Medulla oblongata (tissue), 1 donor: ENCODE results near the gene EVL.

Experiments
- DNase-seq: peaks from one replicate; pipeline ENCODE4 v3.0.0-alpha.2; 2015; ENCODE audit errors: extremely low spot score

The EVL gene

DNA sequence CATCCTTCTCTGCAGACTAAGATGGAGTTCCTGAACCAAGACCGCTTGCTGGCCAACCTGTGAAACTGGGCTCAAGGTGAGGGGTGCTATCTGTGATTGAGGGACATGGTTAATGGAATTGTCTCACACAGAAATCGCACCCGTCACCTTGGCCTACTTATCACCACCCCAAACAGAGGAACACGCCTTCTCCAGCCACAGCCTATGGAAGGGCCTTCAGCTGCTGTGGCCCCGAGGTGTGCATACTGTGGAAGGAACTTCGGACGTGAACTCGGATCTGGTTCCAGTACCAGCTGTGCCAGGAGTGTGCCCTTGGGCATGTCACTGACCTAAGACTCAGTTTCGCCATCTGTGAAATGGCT, 44.4 kb downstream of the EVL start:
- no peak for DNase-seq

GRCh38 chr14:100110816-100111215, 45.6 kb downstream of the EVL start:
- DNase-seq = no peak

DNA sequence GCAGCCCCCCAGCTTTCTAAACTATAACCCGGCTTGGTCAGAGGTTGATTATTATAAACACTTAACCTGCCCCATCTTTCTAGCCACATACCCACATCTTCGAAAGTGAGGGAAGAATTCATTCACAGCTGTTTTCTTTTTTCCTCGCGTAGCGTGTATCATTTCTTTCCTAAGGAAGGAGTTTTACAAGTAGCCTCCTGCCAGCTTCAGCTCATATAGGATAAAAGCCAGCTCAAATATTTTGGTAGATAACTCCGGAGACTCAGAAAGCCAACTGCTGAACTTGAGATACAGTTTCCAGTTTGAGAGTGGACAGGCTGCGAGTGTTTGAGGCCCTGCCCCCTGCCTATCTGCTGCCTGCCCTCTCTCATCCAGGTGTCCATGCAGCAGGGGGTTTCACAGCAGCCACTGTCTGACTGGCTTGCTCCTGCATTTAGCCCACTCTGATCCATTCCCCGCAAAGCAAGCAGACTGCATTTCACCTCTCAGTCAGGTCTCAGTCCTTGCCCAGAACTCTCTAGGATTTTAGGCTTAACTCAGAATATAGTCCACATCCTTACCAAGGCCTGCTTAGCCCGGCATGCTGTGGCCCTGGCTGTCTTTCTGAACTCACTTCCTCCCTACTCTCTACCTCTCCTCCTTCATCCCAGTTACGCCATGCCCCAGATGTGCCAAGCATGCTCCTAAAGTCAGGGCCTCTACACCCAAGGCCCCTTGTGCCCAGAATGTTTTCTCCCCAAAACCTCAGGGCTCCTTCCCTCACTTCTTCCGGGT, 46.9 kb downstream of the EVL start:
- no peak for DNase-seq

DNA sequence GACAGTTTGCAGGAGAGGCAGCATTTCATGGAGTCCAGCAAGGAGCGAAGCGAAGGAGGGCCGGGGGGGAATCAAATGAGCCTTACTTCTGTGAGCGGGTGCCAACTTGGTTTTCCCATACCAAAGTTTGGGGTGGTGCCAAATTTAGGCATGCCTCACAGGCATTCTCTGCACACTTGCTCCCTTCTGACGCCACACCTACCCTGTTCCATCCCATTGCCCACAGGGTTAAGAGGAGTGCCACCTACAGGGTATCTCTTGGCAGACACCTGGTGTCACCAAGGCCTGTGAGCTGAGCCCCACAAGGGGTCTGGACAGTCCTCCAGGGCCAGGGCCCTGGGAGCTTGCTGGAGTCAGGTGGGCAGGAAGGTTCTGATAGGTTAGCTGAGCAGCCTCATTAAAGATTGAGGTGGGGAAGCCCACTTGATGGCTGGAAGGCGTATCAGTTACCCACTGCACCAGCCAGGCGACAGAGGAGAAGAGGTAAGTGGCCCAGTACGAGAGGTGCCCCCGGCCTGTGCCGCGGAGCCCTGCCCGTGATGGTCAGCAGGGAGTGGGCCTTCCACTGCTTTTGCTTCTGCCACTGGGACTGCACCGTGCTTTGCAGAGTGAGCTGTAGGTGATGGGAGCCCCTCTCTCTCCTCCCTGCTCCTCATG, 49.0 kb downstream of the EVL start:
- DNase-seq = no peak

GRCh38 chr14:100115236-100115635, 50.0 kb downstream of the EVL start:
- no peak for DNase-seq

DNA sequence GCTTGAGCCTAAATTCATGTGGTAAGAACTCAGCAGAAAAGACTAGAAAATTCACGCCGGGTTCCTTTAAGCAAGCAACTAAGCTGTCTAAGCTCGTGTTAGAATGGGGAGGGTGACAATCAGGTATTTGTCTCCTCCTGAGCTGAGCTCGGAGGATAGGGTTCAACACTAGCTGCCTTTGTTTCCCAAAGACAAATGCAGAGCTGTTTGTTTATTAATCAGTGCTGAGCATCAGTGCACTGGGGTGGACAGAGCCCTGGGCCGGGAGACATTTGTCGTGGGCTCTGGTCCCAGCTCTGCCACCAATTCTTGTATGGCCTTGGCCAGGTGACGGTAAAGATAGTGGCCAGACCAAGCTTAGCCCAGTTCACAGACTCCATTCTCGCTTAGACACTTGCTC, 50.5 kb downstream of the EVL start:
- peak; percentile 92 for DNase-seq

- DNase-seq = peak; percentile 28
Measured at GRCh38 chr14:100116134-100116533, 50.9 kb downstream of the EVL start.

GRCh38 chr14:100117026-100117425, 51.8 kb downstream of the EVL start:
- DNase-seq = no peak

GRCh38 chr14:100117633-100118395, 52.6 kb downstream of the EVL start:
- DNase-seq = no peak

- DNase-seq = peak; percentile 23
Measured at GRCh38 chr14:100118396-100119011, 53.3 kb downstream of the EVL start.

DNA sequence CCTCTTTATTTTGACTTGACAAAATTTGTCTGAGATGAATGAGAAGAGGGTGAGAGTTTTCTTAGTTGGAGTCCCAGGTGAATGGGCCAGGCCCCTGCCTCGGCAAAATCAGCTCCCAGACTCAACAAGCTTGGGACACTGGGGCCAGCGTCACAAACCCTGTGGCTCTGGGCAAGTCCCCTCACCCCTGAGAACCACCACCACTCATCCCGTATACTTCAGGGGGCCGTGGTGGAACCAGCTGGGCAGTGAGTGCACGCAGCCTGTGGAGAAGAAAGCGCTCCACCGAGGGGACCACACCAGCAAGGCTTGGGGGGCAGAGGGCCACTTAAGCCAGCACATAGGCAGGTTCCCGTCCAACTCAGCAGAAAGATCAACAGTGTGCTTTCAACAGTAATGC, 54.0 kb downstream of the EVL start:
- no peak for DNase-seq

GRCh38 chr14:100120522-100121269, 55.5 kb downstream of the EVL start:
- DNase-seq = no peak

DNA sequence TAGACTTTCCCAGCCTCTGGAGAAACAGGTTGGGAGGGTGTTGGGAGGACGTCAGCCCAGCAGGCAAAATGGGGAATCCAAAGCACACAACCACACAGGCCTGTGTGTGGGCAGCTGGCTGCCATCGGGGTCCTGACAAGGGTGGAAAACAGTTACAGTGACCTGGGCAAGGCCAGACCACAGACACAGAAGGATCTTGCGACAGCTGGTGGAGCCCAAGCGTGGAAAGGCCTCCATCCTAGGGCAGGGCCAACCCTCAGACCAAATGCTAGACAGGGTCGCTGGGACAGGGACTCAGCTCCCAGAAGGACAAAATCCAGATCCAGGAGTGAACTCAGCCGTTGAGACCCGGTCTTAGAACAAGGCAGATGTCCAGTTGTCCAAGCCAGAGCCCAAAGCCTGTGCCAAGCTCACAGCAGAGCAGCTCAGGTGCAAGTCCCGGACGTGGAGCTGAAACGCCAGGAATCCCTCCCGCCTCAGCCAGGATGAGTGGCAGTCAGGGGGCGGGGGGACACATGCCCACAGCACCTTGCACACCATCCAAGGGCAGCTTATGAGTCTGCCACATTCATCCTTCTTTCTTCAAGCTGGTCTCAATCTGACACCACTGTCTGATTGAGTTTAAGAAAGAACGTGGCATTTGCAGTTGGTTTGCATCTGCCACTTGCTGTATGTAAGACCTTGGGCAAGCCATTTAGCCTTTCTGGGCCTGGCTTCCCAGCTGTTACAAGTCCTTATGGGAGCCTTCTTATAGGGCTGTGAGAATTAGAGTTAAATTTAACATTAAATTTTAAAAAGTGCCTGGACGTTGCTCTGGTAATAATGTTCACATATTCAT, 56.6 kb downstream of the EVL start:
- DNase-seq = no peak

DNA sequence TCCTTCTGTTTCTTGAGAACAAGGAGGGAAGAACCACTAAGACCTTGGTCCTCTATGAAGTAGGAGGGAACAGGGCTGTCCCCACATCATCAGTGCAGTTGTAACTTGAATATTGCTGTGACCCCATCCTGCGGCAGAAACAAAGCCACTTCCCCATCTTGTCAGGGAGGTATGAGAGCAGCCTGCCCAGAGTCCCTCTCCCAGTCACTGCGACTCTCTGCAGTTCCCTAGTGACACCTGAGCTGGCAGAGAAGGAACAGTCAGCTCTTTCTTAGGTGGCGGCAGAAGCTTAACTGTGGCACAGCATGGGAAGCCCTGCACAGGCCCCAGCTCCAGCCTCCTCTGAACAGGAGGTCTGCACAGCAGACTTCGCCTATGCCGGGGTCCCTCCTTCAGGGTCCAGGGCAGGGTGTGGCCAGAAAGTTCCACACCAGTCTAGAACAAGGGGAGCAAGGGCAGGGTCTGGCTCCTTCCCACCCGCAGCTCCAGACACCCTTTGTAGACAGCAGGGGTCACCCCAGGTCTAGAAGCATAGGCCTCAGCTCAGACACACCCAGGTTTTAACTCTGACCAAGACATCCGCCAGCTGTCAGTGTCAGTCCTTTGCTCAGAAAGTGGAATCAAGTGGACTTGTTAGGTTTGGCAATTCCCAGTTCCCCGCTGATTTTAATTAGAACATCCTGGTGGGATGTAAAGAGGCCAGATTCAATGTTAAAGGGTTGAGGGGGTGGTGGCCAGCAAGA, 57.4 kb downstream of the EVL start:
- no peak for DNase-seq

- DNase-seq = no peak
Measured at GRCh38 chr14:100123618-100124017, 58.4 kb downstream of the EVL start.

GRCh38 chr14:100124551-100125088, 59.4 kb downstream of the EVL start:
- no peak for DNase-seq

GRCh38 chr14:100126401-100126800, 61.2 kb downstream of the EVL start:
- no peak for DNase-seq

DNA sequence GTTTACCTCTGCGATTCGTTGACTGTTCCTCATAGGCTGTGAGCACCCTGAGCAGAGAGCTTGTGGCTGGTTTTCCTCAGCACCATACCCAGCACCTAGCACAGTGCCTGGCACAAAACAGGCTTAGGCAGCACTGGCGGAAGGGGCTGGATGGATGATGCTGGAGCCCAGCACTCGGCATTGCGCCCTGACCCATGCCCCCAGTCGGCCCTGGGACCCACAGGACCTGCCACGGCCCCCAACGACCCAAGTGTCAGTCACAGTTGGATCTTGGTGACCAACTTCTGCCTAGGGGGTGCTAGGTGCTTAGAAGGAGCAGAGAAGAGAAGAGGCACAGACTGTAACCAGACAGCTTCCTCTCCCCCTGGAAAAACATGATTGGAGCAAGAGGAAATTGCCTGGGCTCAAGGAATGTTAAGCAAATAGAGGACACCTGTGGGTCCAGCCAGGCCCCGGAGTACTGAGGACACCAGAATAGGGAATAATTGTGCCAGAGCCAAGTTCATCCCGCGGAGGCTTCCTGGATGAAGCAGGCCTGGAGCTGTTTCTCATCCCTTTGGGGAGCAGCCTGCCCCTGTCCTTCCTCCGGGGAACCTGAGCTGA, 62.7 kb downstream of the EVL start:
- DNase-seq = no peak

DNA sequence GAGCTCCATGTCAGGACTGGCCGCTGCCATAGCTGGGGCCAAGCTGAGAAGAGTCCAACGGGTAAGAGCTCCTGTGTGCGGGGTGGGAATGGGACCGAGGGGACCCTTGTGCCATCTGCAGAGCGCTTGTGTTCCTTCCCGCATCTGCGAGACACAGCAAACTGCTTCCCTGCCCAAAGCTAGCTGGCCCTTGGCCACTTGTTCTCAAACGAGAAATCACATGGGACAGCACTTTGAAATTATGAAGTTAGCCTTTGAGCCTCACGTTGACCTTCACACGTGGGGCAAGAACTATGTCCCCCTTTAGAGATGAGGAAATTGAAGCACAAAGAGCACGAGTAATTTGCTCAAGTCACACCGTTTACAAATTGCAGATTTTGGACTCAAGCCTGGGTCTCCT, 63.5 kb downstream of the EVL start:
- DNase-seq = no peak
